GM19467 (cell line): ENCODE measurements around the gene LDLRAD2.
"Not testable (repeated sequence)": the region's sequence is repeated elsewhere in the genome, so short reads cannot be mapped to it uniquely, and the experiment has no call there.

Experiments
- ATAC-seq: cut with Tn5 transposase; IDR thresholded peaks from one replicate; pipeline ENCODE4 v1.9.1; 2021; ENCODE audit warnings: mild to moderate bottlenecking, moderate library complexity; ENCODE audit not compliant: unreplicated experiment

LDLRAD2 gene

GRCh38 chr1:21783679-21784603 lies 28.1 kb upstream of the LDLRAD2 start:
- ATAC-seq = peak; percentile 58

- ATAC-seq = not testable (repeated sequence)
These were observed 26.3 kb upstream of the LDLRAD2 start for GRCh38 chr1:21785764-21786163.

GRCh38 chr1:21786640-21787039 lies 25.4 kb upstream of the LDLRAD2 start:
- no peak for ATAC-seq

- ATAC-seq = no peak
These were observed 19.0 kb upstream of the LDLRAD2 start for GRCh38 chr1:21793104-21793503.

- no peak for ATAC-seq
These were observed 17.4 kb upstream of the LDLRAD2 start for GRCh38 chr1:21794656-21795055.

GRCh38 chr1:21795075-21795474 lies 17.0 kb upstream of the LDLRAD2 start:
- ATAC-seq = no peak

GRCh38 chr1:21799730-21800129 lies 12.3 kb upstream of the LDLRAD2 start:
- ATAC-seq = no peak

GRCh38 chr1:21801100-21801499 lies 11.0 kb upstream of the LDLRAD2 start:
- ATAC-seq = no peak

- ATAC-seq = no peak
These were observed 7.5 kb upstream of the LDLRAD2 start for GRCh38 chr1:21804536-21804935.

- ATAC-seq = no peak
These were observed 1.5 kb downstream of the LDLRAD2 start for GRCh38 chr1:21813542-21813941.

GRCh38 chr1:21814241-21814918 lies 2.3 kb downstream of the LDLRAD2 start:
- ATAC-seq = no peak

GRCh38 chr1:21814981-21815582 lies 3.0 kb downstream of the LDLRAD2 start:
- no peak for ATAC-seq

- no peak for ATAC-seq
These were observed 3.8 kb downstream of the LDLRAD2 start for GRCh38 chr1:21815724-21816321.

- ATAC-seq = no peak
These were observed 4.7 kb downstream of the LDLRAD2 start for GRCh38 chr1:21816602-21817302.

GRCh38 chr1:21818656-21819055 lies 6.6 kb downstream of the LDLRAD2 start:
- ATAC-seq = no peak

GRCh38 chr1:21820597-21821232 lies 8.7 kb downstream of the LDLRAD2 start:
- no peak for ATAC-seq

GRCh38 chr1:21821385-21822019 lies 9.4 kb downstream of the LDLRAD2 start:
- no peak for ATAC-seq

GRCh38 chr1:21822349-21822748 lies 10.3 kb downstream of the LDLRAD2 start:
- no peak for ATAC-seq

- no peak for ATAC-seq
These were observed 11.3 kb downstream of the LDLRAD2 start for GRCh38 chr1:21823206-21823979.
